C4-2B (cell line): ENCODE data around the gene CRISPLD2.

Experiments
- CTCF ChIP-seq: fragments of 450-650 bp; conservative IDR thresholded peaks from 2 replicates; pipeline ENCODE4 v1.5.1; 2017; ENCODE audit warnings: mild to moderate bottlenecking
- ZFX ChIP-seq: fragments of 450-650 bp; IDR thresholded peaks from 2 replicates; pipeline ENCODE4 v1.6.1; 2017

GRCh38 chr16:84817206-84817605, 2.6 kb upstream of the CRISPLD2 start:
- TF ChIP-seq CTCF, result no peak
- TF ChIP-seq ZFX, result no peak
